Measurements from ENCODE around the gene ZFYVE19.

GRCh38 chr15:40841741-40842140 is 34.9 kb downstream of the ZFYVE19 start:
- TF ChIP-seq EZH2 (IDR thresholded peaks at IDR 0.05; ENCODE audit: low read depth, unreplicated experiment): no peak
- no peak for TF ChIP-seq CREB1 (CRISPR knock-in tag; IDR thresholded peaks at IDR 0.05; ENCODE audit: low read depth)
- no peak for TF ChIP-seq NANOG (IDR thresholded peaks at IDR 0.05; ENCODE audit: borderline replicate concordance)
- TF ChIP-seq, protein P1, sequence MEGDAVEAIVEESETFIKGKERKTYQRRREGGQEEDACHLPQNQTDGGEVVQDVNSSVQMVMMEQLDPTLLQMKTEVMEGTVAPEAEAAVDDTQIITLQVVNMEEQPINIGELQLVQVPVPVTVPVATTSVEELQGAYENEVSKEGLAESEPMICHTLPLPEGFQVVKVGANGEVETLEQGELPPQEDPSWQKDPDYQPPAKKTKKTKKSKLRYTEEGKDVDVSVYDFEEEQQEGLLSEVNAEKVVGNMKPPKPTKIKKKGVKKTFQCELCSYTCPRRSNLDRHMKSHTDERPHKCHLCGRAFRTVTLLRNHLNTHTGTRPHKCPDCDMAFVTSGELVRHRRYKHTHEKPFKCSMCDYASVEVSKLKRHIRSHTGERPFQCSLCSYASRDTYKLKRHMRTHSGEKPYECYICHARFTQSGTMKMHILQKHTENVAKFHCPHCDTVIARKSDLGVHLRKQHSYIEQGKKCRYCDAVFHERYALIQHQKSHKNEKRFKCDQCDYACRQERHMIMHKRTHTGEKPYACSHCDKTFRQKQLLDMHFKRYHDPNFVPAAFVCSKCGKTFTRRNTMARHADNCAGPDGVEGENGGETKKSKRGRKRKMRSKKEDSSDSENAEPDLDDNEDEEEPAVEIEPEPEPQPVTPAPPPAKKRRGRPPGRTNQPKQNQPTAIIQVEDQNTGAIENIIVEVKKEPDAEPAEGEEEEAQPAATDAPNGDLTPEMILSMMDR (conservative IDR thresholded peaks at IDR 0.05; ENCODE audit: low read depth in 2 of 2): no peak
- TF ChIP-seq POLR2AphosphoS5 (IDR thresholded peaks at IDR 0.05; ENCODE audit: low read depth): no peak
- no peak for TF ChIP-seq EZH2phosphoT487 (IDR thresholded peaks at IDR 0.05; ENCODE audit: unreplicated experiment)
- TF ChIP-seq, protein P2, sequence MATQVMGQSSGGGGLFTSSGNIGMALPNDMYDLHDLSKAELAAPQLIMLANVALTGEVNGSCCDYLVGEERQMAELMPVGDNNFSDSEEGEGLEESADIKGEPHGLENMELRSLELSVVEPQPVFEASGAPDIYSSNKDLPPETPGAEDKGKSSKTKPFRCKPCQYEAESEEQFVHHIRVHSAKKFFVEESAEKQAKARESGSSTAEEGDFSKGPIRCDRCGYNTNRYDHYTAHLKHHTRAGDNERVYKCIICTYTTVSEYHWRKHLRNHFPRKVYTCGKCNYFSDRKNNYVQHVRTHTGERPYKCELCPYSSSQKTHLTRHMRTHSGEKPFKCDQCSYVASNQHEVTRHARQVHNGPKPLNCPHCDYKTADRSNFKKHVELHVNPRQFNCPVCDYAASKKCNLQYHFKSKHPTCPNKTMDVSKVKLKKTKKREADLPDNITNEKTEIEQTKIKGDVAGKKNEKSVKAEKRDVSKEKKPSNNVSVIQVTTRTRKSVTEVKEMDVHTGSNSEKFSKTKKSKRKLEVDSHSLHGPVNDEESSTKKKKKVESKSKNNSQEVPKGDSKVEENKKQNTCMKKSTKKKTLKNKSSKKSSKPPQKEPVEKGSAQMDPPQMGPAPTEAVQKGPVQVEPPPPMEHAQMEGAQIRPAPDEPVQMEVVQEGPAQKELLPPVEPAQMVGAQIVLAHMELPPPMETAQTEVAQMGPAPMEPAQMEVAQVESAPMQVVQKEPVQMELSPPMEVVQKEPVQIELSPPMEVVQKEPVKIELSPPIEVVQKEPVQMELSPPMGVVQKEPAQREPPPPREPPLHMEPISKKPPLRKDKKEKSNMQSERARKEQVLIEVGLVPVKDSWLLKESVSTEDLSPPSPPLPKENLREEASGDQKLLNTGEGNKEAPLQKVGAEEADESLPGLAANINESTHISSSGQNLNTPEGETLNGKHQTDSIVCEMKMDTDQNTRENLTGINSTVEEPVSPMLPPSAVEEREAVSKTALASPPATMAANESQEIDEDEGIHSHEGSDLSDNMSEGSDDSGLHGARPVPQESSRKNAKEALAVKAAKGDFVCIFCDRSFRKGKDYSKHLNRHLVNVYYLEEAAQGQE (IDR thresholded peaks at IDR 0.05; ENCODE audit: unreplicated experiment): no peak
- no peak for TF ChIP-seq JUNB (IDR thresholded peaks at IDR 0.05; ENCODE audit: unreplicated experiment)
- TF ChIP-seq ZNF462 (CRISPR knock-in tag; IDR thresholded peaks at IDR 0.05): no peak
